Kidney epithelial cell (primary cell): ENCODE results near the gene NR5A1. TPM values are rescaled to one million over a fixed set of nuclear protein-coding genes. Genes with fewer than 3 reads are reported as not detected.

Experiments used
- DNase-seq: peaks from one replicate; pipeline ENCODE4 v3.0.0-alpha.2; 2010; ENCODE audit warnings: low read depth
- H3K27me3 ChIP-seq: 2 replicates; pipeline ENCODE4 v1.6.0; 2011; ENCODE audit warnings: low read length; ENCODE audit not compliant: control insufficient read depth, insufficient read depth
- H3K36me3 ChIP-seq: 2 replicates; pipeline ENCODE4 v1.5.1; 2011; ENCODE audit warnings: low read length; ENCODE audit not compliant: control insufficient read depth, insufficient read depth
- H3K4me3 ChIP-seq: 2 replicates; pipeline ENCODE4 v1.5.1; 2011; ENCODE audit warnings: low read depth, mild to moderate bottlenecking, control low read depth, low read length
- total RNA-seq: library from RNA; depleted of rRNA; stranded (reverse); fragments of >200 nt; gene quantifications from 2 replicates; pipeline ENCODE4 v1.2.3, GENCODE V29; 2015
- TF ChIP-seq, protein P1 (sequence below): IDR thresholded peaks from 2 replicates; pipeline ENCODE4 v1.5.1; 2011; ENCODE audit warnings: mild to moderate bottlenecking, moderate library complexity, low read length, control low read depth, inconsistent platforms; ENCODE audit not compliant: insufficient read depth, poor library complexity, severe bottlenecking

Gene NR5A1
- total RNA-seq, 1 donor from 2014 or later = not detected

GRCh38 chr9:124457079-124457886 lies 49.9 kb downstream of the NR5A1 start:
- no peak overlapping the region for H3K4me3 ChIP-seq
- peaks cover 33% of the 10 kb centered on the region for H3K27me3 ChIP-seq
- no peak for DNase-seq
- TF ChIP-seq, protein P1, sequence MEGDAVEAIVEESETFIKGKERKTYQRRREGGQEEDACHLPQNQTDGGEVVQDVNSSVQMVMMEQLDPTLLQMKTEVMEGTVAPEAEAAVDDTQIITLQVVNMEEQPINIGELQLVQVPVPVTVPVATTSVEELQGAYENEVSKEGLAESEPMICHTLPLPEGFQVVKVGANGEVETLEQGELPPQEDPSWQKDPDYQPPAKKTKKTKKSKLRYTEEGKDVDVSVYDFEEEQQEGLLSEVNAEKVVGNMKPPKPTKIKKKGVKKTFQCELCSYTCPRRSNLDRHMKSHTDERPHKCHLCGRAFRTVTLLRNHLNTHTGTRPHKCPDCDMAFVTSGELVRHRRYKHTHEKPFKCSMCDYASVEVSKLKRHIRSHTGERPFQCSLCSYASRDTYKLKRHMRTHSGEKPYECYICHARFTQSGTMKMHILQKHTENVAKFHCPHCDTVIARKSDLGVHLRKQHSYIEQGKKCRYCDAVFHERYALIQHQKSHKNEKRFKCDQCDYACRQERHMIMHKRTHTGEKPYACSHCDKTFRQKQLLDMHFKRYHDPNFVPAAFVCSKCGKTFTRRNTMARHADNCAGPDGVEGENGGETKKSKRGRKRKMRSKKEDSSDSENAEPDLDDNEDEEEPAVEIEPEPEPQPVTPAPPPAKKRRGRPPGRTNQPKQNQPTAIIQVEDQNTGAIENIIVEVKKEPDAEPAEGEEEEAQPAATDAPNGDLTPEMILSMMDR = no peak
- H3K36me3 ChIP-seq = no peaks in the 10 kb centered on the region

- TF ChIP-seq, protein P1 = no peak
- peaks cover 40% of the 10 kb centered on the region for H3K27me3 ChIP-seq
- H3K4me3 ChIP-seq = no peak overlapping the region
- DNase-seq = no peak
- H3K36me3 ChIP-seq = no peaks in the 10 kb centered on the region
These were observed 50.7 kb downstream of the NR5A1 start for GRCh38 chr9:124456341-124457078.

DNA sequence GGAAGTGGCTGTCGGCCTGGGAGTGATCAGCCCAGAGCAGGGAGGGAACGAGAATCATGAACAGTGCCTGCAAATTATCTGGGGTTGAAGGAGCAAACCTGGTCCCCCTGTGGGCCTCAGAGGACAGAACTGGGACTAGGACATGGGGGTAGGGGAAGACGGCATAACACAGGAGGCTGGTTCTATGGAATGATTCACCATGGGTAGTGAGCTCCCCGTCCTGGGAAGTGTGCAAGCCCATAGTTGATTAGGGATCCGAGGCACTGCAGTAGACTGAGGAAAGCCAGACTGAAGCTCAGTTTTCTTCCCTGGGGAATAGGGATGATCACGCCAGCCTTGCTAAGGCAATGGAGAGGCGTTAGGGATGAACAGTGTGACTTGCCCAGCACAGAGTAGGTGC lies 51.4 kb downstream of the NR5A1 start:
- Histone ChIP-seq H3K27me3 (peaks cover 47% of the 10 kb centered on the region), H3K4me3 (no peak overlapping the region), H3K36me3 (no peaks in the 10 kb centered on the region)
- DNase-seq = no peak
- TF ChIP-seq, protein P1 = no peak

DNA sequence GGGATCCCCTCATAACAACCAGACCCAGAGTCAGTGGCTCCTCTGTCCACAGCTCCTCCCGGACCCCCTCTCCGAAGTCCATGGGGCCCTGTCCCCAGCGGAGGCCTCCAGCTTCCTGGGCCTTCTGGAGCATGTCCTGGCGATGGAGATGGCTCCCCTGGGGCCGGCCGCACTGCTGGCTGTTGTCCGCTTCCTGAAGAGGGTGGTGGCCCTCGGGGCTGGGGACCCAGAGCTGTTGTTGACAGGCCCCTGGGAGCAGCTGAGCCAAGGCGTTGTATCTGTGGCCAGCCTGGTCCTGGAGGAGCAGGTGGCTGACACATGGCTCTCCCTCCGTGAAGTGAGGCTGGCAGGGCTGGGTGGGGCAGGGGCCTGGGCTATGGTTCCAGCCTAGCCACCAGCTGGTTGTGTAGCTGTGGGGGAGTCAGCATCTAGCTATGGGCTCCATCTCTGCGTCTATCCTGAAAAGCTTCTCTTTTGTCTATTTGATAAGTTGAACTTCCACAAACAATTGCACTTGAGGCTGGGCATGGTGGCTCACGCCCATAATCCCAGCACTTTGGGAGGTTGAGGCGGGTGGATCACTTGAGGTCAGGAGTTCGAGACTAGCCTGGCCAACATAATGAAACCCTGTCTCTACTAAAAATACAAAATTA lies 52.3 kb downstream of the NR5A1 start:
- TF ChIP-seq, protein P1 = no peak
- Histone ChIP-seq H3K36me3 (no peaks in the 10 kb centered on the region), H3K27me3 (peaks cover 54% of the 10 kb centered on the region), H3K4me3 (no peak overlapping the region)
- DNase-seq = no peak

DNA sequence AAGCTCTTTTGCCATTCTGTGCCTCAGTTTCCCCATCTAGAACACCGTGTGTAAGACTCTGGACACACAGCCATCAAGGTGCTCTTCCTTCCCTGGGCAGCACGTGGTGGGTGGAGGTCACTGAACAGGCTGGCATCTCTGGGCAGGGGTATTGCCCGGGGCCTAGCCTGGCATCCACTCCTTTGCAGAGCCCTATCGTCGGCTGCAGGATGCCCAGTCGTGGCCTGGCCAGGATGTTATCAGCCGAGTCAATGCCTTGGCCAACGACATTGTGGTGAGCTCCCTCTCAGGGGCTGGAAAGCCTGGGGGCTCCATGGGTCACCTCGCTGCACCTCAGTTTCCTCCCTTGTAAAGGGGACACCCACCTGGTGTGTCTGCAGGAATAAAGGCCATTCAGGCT lies 52.9 kb downstream of the NR5A1 start:
- DNase-seq = no peak

More for the DNA sequence above, 52.9 kb downstream of the NR5A1 start:
- TF ChIP-seq, protein P1 = no peak
- no peaks in the 10 kb centered on the region for H3K36me3 ChIP-seq
- H3K27me3 ChIP-seq = peaks cover 59% of the 10 kb centered on the region
- no peak overlapping the region for H3K4me3 ChIP-seq
